Pulmonary artery endothelial cell (primary cell): Measurements from ENCODE around the gene KPNA6. TPM values are rescaled to one million over a fixed set of nuclear protein-coding genes. Genes with fewer than 3 reads are reported as not detected.
"Not testable (repeated sequence)": the region's sequence is repeated elsewhere in the genome, so short reads cannot be mapped to it uniquely, and the experiment has no call there.

Experiments used
- DNase-seq: peaks from one replicate; pipeline ENCODE4 v3.0.0-alpha.2; 2011; ENCODE audit warnings: low read depth, low spot score
- total RNA-seq: library from RNA; depleted of rRNA; stranded (reverse); fragments of >200 nt; gene quantifications from 2 replicates; pipeline ENCODE4 v1.2.3, GENCODE V29; 2014

KPNA6 gene
- 37.0 and 45.2 TPM in 2 replicates for total RNA-seq

DNA sequence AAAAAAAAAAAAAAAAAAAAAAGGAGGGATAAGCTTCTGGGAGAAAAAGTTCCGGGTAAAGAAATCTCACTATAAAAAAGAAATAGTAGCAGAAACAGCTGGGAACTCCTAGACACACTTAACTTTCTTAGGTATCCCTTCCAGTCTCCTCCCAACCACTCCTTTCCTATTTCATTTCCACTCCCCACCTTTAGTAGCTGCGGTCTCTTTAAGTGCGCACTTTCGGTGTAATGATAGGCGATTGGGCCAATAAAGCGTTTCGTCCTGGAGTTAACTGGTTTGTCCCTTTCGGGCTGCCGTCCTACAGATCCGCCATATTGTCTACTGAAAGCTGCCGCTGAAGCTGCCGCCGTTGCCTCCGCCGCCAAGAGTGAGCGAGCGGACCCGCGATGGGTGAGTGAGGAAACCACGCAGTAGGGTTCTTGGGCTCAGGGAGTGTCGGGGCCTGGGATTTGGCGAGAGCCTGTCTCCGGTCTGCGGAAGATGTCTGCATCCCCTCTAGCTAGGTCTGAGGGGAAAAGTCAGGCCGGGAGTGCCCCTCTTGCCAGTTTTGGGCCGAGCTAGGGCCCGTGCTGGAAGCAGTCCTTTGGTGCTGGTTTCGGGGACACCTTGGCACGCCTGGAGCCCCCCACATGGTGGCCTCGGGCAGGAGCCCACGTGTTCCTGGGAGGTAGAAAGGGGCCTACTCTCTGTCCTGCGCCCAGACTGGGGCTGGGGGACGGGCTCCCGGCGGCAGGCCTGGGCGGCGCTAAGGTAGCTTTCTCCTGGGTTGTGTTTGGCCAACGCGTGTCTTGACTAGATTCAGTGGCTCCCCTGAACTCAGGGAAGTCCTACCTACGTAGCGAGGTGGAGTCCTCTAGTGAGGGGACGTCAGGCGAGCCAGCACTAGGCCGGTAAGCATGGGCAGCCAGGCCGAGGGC, at the start of gene KPNA6:
Gene KPNA6 (plus strand): TSS at position 315 of the 920 bp plus-strand sequence. CDS start 75 bp downstream, at position 390.
- DNase-seq, result peak; percentile 93

DNA sequence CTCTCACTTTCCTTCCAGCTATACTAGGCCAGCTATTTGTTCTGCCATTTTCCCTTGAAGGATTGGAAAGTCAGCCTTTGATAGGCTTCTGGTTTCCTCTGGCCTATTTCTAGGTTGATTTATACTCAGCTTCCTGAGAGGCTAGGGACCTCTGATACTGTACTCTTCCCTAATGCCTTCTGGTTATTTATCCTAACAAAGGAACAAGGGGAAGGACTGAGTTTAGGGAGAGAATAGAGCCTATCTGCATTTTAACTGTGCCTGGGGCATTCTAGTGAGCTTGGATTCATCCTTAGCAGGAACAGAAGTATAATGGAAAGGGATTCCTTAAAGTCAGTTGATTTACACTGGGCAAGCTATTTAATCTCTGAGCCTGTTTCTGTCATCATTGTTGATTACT, 46.9 kb upstream of the KPNA6 start:
- DNase-seq, result no peak

DNA sequence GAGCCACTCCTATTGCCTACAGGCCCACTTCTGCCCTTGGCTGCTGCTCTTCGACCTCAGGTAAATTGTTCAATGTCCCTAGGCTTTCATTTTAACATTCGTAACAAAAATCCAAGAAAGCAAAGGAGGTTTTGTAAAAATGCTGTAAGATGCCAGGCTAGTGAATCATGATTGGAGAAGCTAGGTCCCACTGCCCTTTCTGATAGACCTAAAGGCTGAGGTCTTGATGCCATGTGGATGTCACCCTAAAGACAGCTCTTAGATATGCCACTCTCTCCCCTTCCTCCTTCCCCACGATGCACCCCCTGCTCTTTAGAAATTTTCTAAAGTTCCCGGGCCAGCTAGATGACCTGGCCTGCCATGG, 45.0 kb upstream of the KPNA6 start:
- DNase-seq, result no peak

- no peak for DNase-seq
Observed at GRCh38 chr1:32063261-32063681, 44.6 kb upstream of the KPNA6 start.

DNA sequence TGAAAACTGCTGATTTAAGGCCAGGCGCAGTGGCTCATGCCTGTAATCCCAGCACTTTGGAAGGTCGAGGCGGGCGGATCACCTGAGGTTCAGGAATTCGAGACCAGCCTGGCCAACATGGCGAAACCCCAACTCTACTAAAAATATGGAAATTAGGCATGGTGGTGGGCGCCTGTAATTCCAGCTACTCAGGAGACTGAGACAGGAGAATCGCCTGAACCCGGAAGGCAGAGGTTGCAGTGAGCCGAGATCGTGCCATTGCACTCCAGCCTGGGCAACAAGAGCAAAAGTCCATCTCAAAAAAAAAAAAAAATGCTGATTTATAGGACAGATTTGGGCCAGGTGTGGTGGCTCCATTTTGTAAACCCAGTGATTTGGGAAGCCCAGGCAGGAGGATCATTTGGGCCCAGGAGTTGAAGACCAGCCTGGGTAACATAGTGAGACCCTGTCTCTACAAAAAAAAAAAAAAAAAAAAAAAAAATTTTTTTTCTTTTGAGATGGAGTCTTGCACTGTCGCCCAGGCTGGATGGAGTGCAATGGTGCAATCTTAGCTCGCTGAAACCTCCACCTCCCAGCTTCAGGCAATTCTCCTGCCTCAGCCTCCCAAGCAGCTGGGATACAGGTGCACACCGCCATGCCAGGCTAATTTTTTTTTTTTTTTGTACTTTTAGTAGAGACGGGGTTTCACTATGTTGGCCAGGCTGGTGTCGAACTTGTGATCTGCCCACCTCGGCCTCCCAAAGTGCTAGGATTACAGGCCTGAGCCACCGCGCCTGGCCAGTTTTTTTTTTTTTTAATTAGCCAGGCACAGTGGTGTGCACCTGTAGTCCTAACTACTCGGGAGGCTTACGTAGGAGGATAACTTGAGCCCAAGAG, 42.0 kb upstream of the KPNA6 start:
- not testable (repeated sequence) for DNase-seq

DNA sequence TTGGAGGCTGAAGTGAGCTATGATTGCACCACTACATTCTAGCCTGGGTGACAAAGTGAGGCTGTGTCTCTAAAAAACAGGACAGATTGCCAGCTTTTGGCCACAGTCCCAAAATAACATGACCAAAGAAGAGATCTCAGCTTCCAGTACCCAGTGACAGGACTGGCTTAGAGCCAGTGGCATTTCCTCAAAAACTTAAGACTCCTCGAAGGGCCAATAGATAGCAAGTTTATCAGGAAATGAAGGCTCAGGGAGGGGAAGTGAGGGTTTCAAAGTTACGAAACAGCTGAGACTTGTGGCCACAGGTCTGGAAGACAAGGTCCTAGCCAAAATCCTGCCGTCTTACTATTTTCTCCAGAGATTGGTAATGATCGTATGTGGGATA, 41.4 kb upstream of the KPNA6 start:
- DNase-seq, result peak; percentile 96

GRCh38 chr1:32068957-32069588, 38.8 kb upstream of the KPNA6 start:
- no peak for DNase-seq

- peak; percentile 81 for DNase-seq
Observed at GRCh38 chr1:32071758-32072621, 35.9 kb upstream of the KPNA6 start.

DNA sequence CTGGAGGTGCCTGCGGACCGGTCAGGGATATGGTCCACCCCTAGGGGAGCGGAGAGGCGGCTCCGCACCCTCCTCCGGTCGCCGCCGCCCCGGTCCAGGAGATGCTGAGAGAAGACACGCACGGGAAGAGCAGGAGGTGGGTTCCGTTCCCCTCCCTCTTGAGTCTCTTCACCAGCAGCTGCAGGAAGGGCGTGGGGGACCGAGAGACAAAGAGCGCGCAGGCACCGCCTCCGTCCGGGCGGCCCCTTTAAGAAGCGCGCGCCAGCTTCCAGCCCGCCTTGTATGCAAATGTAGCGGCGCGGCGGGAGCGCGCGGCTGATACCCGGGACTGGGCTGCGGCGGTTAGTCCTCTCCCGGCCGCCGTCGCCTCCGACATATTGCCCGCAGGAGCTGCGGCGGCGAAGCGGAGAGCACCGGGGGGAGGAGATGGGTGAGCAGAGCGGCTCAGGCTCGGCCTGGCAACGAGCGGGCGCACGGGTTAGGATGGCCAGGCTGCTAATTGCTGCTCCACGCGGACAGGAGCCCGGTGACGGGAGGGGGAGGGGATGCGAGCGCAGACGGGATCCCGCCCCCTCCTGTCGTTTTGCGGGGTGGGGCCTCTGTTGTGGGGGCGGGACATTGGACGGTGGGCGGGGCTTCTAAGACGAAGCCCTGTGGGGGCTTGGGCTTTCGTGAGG, 35.1 kb upstream of the KPNA6 start, which contains the start of gene TMEM39B:
Gene TMEM39B (plus strand): TSS at position 318 of the 677 bp plus-strand sequence. CDS start 109 bp downstream, at position 427.
- DNase-seq, result peak; percentile 88

DNA sequence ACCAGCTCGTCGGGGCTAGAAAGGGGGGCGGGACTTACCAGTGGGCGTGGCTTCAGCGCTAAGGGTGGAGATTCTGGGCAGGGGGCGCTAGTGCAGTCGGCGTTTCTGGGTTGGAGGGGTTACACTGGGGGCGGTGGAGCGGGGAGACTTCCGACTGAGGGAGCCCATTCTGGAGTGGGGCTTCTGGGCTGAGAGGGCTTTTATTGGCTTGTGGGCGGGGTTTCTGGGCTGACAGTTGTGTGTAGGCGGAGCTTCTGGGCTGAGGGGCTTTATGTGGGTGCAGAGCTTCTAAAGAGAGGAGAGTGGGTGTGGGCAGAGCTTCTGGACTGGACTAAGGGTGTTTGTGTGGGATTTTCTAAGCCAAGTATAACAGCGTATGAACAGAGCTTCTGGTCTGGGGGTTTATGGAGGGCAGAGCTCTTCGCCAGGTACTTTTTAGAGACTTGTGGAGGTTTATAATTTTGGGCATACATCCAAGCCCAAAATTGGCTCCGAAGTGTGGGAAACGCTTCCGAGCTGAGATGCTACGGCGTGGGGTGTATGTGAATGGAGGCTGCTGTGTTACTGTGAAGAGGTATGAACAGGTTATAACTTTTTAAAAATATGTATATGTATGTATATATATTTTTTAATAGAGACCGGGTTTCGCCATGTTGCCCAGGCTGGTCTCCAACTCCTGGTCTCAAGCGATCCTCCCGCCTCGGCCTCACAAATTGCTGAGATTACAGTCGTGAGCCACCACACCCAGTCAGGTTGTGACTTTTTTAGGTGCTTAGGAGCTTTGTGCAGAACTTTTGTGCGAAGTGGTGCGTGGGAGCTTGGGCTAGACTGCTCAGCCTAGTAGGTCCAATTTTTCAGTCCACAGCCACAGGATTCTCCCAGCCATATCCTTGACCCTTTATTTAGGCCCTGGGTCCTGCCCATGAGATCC, 34.3 kb upstream of the KPNA6 start:
- no peak for DNase-seq

GRCh38 chr1:32074841-32075240, 33.0 kb upstream of the KPNA6 start:
- no peak for DNase-seq

GRCh38 chr1:32077451-32077850, 30.4 kb upstream of the KPNA6 start:
- DNase-seq, result no peak

DNA sequence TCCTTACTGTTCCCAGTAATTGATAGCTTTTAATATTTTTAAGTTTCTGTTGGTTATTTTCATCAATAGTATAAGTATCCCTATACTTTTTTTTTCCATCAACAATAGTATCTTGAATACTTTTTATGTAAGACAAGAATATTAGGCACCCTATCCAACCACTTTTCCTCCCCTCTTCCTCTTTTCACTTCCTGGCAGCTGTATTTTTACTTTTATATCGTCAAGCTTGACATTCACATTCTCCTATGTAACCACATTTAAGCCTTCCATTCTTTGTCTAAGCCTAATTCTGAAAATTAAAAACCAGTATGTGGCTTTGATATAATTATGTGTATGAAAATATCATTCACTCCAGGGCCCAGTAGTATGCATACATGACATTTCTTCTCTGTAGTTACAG, 25.8 kb upstream of the KPNA6 start:
- DNase-seq, result no peak

- not testable (repeated sequence) for DNase-seq
Observed at GRCh38 chr1:32086381-32086780, 21.5 kb upstream of the KPNA6 start.

DNA sequence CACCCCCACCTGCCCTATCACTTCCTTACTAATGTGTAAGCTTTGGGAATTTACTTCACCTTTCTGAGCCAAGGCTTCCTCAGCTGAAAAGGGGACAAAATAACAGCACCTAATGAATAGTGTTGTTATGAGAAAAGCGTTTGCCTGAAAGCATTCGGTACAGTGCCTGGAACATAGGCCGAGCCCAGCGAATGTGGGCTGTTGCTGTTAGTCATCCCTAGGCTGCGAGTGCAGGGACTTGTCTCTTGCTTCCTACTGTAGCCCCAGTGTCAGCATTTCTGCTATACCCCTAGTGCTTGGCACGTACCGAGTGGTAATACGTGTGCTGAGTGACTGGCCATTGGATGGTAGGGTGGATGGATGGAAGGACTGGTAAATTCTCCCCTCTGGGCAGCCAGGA, 16.7 kb upstream of the KPNA6 start:
- DNase-seq, result no peak

GRCh38 chr1:32091591-32091990, 16.3 kb upstream of the KPNA6 start:
- DNase-seq, result no peak

DNA sequence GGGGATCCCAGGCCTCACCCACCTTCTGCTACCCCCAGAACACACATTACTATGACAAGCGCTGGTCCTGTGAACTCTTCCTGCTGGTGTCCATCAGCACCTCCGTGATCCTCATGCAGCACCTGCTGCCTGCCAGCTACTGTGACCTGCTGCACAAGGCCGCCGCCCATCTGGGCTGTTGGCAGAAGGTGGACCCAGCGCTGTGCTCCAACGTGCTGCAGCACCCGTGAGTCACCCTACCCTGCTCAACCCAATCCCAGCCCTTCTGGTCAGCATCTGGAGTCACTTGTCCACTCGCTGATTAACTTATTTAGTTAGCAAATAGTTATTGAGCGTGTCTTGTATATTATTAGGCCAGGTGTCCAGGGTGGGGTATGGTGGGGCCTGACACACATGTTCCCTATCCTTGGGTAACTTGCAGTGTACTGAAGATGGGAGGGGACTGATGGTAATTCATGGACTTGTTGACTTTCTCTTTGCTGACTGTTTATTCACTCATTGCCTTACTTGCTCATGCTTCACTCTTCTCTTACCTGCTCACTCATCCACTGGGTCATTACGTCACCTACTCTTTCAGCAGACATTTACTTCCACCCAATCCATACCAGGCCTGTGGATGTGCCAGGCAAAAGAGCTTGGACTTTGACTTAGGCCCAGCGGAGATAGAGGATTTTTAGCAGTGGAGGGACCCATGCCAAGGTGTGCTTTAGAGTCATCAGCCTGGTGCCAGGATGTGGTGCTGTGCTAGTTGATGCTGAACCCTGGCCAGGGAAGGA, 12.9 kb upstream of the KPNA6 start:
- no peak for DNase-seq

DNA sequence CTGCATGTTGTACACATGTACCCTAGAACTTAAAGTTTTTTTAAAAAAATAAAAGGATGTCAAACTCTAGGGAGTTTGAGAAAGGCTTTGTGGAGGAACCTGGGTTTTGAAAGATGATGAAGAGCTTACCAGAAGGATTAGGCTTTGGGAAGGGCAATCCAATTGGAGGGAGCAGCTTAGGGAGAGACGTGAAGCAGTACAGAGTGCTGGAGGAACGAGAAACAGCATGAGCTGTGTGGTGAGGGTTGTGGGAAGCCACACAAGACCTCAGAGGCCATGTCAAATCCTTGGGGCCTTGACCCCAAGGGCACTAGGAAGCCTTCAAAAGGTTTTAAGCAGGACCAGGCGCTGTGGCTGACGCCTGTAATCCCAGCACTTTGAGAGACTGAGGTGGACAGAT, 8.4 kb upstream of the KPNA6 start:
- no peak for DNase-seq
